Measurements from ENCODE around the gene CELF2.
A peak's percentile ranks its signal among the peaks of the same experiment; 100 is the strongest.

CELF2 gene

DNA sequence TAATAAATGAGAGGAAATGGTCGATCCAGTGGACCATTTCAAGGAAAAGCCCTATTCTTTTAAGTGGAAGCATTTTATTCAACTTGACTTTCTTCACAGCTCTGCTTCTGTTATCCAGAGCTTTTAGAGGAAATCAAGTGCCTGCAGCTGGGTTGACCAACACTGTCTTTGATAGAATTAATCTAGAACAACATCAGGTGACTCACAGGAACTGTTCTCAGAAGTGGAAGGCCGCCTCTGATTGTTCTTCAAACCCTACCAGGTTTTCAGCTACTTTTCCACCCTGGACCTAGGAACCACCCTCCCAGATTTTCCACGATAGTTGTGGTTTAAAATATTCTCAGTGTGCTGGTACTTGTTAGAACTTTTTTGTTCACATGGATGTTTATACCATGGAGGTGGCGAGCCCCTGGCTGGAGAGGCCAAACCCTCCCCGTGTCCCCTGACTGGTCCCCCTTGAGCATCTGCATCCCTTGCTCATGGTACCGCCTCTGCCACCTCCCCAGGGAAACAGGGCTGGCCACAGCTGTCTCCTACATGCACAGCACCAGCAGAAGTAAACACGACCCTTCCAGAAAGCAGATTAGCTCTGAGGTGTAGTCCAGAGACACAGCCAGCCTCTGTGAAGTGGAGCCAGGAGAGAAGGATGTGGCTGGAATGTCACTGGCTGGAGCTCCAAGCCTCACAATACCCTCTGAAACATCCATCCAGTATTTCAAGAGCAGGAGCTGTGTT lies 300.4 kb downstream of the CELF2 start:
- H3K4me1 Mint-ChIP-seq, result peaks cover 76% of the 10 kb centered on the region
- no peak for DNase-seq (ENCODE audit: low spot score in 2 of 2)
- H3K4me3 Mint-ChIP-seq, result peak overlapping the region; percentile 57
- no peak for ATAC-seq (replicated peaks; ENCODE audit: extremely low read depth, poor library complexity, severe bottlenecking)
- peak overlapping the region; percentile 89 for H3K27ac Mint-ChIP-seq (ENCODE audit: low read depth)
- H3K27me3 Mint-ChIP-seq, result no peaks in the 10 kb centered on the region
- peaks cover 96% of the 10 kb centered on the region for H3K36me3 Mint-ChIP-seq (ENCODE audit: insufficient read depth)
- H3K9me3 Mint-ChIP-seq, result no peaks in the 10 kb centered on the region

- H3K4me3 Mint-ChIP-seq, result peak overlapping the region; percentile 57
- H3K4me1 Mint-ChIP-seq, result peaks cover 67% of the 10 kb centered on the region
- H3K27ac Mint-ChIP-seq (ENCODE audit: low read depth), result peak overlapping the region; percentile 89
- no peaks in the 10 kb centered on the region for H3K9me3 Mint-ChIP-seq
- H3K36me3 Mint-ChIP-seq (ENCODE audit: insufficient read depth), result peaks cover 97% of the 10 kb centered on the region
- ATAC-seq (replicated peaks; ENCODE audit: extremely low read depth, poor library complexity, severe bottlenecking) (no peak), DNase-seq (ENCODE audit: low spot score in 2 of 2) (no peak)
- no peaks in the 10 kb centered on the region for H3K27me3 Mint-ChIP-seq
These were observed 301.3 kb downstream of the CELF2 start for GRCh38 chr10:11318826-11319598.

GRCh38 chr10:11319990-11320602 lies 302.4 kb downstream of the CELF2 start:
- Mint-ChIP-seq H3K9me3 (no peaks in the 10 kb centered on the region), H3K36me3 (ENCODE audit: insufficient read depth) (peaks cover 95% of the 10 kb centered on the region), H3K4me1 (peaks cover 61% of the 10 kb centered on the region), H3K27me3 (no peaks in the 10 kb centered on the region), H3K4me3 (peak overlapping the region; percentile 57), H3K27ac (ENCODE audit: low read depth) (peak overlapping the region; percentile 89)
- no peak for DNase-seq (ENCODE audit: low spot score in 2 of 2)
- ATAC-seq (replicated peaks; ENCODE audit: extremely low read depth, poor library complexity, severe bottlenecking), result peak; percentile 58

DNA sequence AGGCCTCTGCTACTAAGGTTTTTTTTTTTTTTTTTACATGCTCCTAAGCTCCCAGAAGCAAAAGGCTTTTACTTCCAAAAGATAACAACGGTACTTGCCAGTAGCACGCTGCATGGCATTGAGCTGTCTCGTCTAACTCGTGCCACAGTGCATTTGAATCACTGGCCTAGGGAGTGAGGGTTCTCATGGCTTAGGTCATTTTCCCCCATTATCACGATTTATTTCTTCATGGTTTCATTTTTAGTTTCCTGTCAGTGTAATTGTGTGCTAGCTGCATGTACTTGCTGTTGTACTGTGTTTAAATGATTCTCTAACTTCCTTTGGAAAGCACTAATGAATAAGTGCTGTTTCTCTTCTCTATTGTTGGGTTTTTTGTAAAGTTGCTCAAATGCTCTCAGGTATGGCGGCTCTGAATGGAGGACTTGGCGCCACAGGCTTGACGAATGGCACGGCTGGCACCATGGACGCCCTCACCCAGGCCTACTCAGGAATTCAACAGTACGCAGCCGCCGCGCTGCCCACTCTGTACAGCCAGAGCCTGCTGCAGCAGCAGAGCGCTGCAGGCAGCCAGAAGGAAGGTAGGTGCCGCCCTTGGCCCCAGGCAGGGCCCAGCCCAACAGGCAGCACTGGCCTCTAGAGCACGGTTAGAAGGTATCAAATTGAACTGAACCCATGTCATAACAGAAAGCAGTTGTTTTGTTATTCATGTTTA lies 303.3 kb downstream of the CELF2 start:
- Mint-ChIP-seq H3K27me3 (no peaks in the 10 kb centered on the region), H3K9me3 (no peaks in the 10 kb centered on the region), H3K27ac (ENCODE audit: low read depth) (peak overlapping the region; percentile 89), H3K4me3 (peak overlapping the region; percentile 57), H3K4me1 (peaks cover 60% of the 10 kb centered on the region), H3K36me3 (ENCODE audit: insufficient read depth) (peaks cover 96% of the 10 kb centered on the region)
- DNase-seq (ENCODE audit: low spot score in 2 of 2) (no peak), ATAC-seq (replicated peaks; ENCODE audit: extremely low read depth, poor library complexity, severe bottlenecking) (peak; percentile 2)

- no peaks in the 10 kb centered on the region for H3K9me3 Mint-ChIP-seq
- H3K36me3 Mint-ChIP-seq (ENCODE audit: insufficient read depth), result peaks cover 96% of the 10 kb centered on the region
- H3K4me3 Mint-ChIP-seq, result no peak overlapping the region
- DNase-seq (ENCODE audit: low spot score in 2 of 2) (no peak), ATAC-seq (replicated peaks; ENCODE audit: extremely low read depth, poor library complexity, severe bottlenecking) (no peak)
- H3K4me1 Mint-ChIP-seq, result peaks cover 54% of the 10 kb centered on the region
- peak overlapping the region; percentile 89 for H3K27ac Mint-ChIP-seq (ENCODE audit: low read depth)
- no peaks in the 10 kb centered on the region for H3K27me3 Mint-ChIP-seq
These were observed 305.0 kb downstream of the CELF2 start for GRCh38 chr10:11322698-11323097.

DNA sequence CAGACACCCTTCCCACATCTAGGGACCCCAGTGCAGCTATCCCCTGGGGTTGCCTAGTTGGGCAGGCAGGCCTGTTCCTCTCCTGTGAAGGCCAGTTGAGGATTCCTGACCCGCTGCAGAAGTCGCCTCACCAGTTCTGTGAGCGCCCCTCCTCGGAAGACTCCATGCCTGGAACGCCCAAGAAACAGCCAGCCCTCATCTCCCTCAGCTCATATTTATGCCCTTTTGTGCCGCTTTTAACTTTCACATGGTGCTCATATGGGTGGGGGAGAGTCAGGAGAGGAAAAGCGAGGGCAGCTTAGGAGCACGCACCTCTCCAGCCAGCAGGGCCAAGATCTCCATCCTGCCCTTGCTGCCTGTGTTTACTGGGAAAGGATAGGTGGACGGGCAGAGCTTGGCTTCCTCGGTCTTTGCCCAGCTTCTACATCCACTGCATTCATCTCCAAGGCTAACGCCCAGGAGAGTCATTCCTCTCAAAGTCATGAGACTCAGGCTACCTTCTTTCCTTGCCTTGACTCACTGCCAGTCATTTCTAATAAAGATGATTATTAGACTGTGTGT lies 307.2 kb downstream of the CELF2 start:
- Mint-ChIP-seq H3K27ac (ENCODE audit: low read depth) (peak overlapping the region; percentile 65), H3K27me3 (no peaks in the 10 kb centered on the region), H3K9me3 (no peaks in the 10 kb centered on the region), H3K4me3 (no peak overlapping the region), H3K4me1 (peaks cover 37% of the 10 kb centered on the region), H3K36me3 (ENCODE audit: insufficient read depth) (peaks cover 93% of the 10 kb centered on the region)
- ATAC-seq (replicated peaks; ENCODE audit: extremely low read depth, poor library complexity, severe bottlenecking) (no peak), DNase-seq (ENCODE audit: low spot score in 2 of 2) (no peak)

DNA sequence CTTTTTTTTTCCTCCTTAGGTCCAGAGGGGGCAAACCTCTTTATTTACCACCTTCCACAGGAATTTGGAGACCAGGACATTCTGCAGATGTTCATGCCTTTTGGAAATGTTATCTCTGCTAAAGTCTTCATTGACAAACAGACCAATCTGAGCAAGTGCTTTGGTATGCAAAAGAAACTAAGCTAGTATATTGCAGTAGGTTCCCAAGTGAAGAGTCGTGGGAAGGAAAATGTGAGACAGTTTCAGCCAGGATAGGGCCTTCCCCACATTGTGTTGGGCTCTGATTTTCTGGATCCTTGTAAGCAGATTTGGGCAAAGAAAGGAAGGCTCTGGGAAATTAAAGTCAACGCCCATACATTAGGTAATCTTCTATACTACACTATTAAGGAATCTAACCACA lies 308.1 kb downstream of the CELF2 start:
- Mint-ChIP-seq H3K27ac (ENCODE audit: low read depth) (peak overlapping the region; percentile 46), H3K4me3 (peak overlapping the region; percentile 19), H3K36me3 (ENCODE audit: insufficient read depth) (peaks cover 93% of the 10 kb centered on the region), H3K9me3 (no peaks in the 10 kb centered on the region), H3K27me3 (no peaks in the 10 kb centered on the region), H3K4me1 (peaks cover 35% of the 10 kb centered on the region)
- DNase-seq (ENCODE audit: low spot score in 2 of 2), result no peak
- ATAC-seq (replicated peaks; ENCODE audit: extremely low read depth, poor library complexity, severe bottlenecking), result no peak

GRCh38 chr10:11326241-11326640 lies 308.6 kb downstream of the CELF2 start:
- H3K27me3 Mint-ChIP-seq, result no peaks in the 10 kb centered on the region
- H3K9me3 Mint-ChIP-seq, result no peaks in the 10 kb centered on the region
- DNase-seq (ENCODE audit: low spot score in 2 of 2) (no peak), ATAC-seq (replicated peaks; ENCODE audit: extremely low read depth, poor library complexity, severe bottlenecking) (no peak)
- peaks cover 31% of the 10 kb centered on the region for H3K4me1 Mint-ChIP-seq
- peak overlapping the region; percentile 46 for H3K27ac Mint-ChIP-seq (ENCODE audit: low read depth)
- H3K4me3 Mint-ChIP-seq, result peak overlapping the region; percentile 19
- H3K36me3 Mint-ChIP-seq (ENCODE audit: insufficient read depth), result peaks cover 93% of the 10 kb centered on the region

- no peaks in the 10 kb centered on the region for H3K27me3 Mint-ChIP-seq
- peaks cover 93% of the 10 kb centered on the region for H3K36me3 Mint-ChIP-seq (ENCODE audit: insufficient read depth)
- H3K27ac Mint-ChIP-seq (ENCODE audit: low read depth), result peak overlapping the region; percentile 44
- ATAC-seq (replicated peaks; ENCODE audit: extremely low read depth, poor library complexity, severe bottlenecking) (no peak), DNase-seq (ENCODE audit: low spot score in 2 of 2) (no peak)
- H3K4me1 Mint-ChIP-seq, result peaks cover 24% of the 10 kb centered on the region
- H3K9me3 Mint-ChIP-seq, result no peaks in the 10 kb centered on the region
- peak overlapping the region; percentile 18 for H3K4me3 Mint-ChIP-seq
These were observed 309.4 kb downstream of the CELF2 start for GRCh38 chr10:11326913-11327616.

- no peak overlapping the region for H3K4me3 Mint-ChIP-seq
These were observed 310.8 kb downstream of the CELF2 start for GRCh38 chr10:11328264-11329061.

GRCh38 chr10:11329062-11329673 lies 311.5 kb downstream of the CELF2 start:
- DNase-seq (ENCODE audit: low spot score in 2 of 2), result no peak
- ATAC-seq (replicated peaks; ENCODE audit: extremely low read depth, poor library complexity, severe bottlenecking), result no peak
- peaks cover 85% of the 10 kb centered on the region for H3K36me3 Mint-ChIP-seq (ENCODE audit: insufficient read depth)
- peaks cover 34% of the 10 kb centered on the region for H3K4me1 Mint-ChIP-seq
- no peaks in the 10 kb centered on the region for H3K27me3 Mint-ChIP-seq
- peak overlapping the region; percentile 65 for H3K27ac Mint-ChIP-seq (ENCODE audit: low read depth)
- H3K9me3 Mint-ChIP-seq, result no peaks in the 10 kb centered on the region
- H3K4me3 Mint-ChIP-seq, result no peak overlapping the region

More at GRCh38 chr10:11328264-11329061, 310.8 kb downstream of the CELF2 start:
- DNase-seq (ENCODE audit: low spot score in 2 of 2) (no peak), ATAC-seq (replicated peaks; ENCODE audit: extremely low read depth, poor library complexity, severe bottlenecking) (no peak)
- no peaks in the 10 kb centered on the region for H3K9me3 Mint-ChIP-seq
- no peaks in the 10 kb centered on the region for H3K27me3 Mint-ChIP-seq
- H3K27ac Mint-ChIP-seq (ENCODE audit: low read depth), result peak overlapping the region; percentile 65
- peaks cover 32% of the 10 kb centered on the region for H3K4me1 Mint-ChIP-seq
- H3K36me3 Mint-ChIP-seq (ENCODE audit: insufficient read depth), result peaks cover 88% of the 10 kb centered on the region
